K562 (cell line): ENCODE results near the gene SPATS2L. TPM values are rescaled to one million over a fixed set of nuclear protein-coding genes. Genes with fewer than 3 reads are reported as not detected.

ENCODE experiments used
- ATF3 ChIP-seq, 2 experiments: fragments of 450-650 bp in 1 of 2; sonication (generic) in 1 of 2; formaldehyde crosslinking in 1 of 2; IDR thresholded peaks in 1 of 2; conservative IDR thresholded peaks in 1 of 2; 2 replicates each; pipeline versions ENCODE4 v1.6.1 to v1.8.1; 2016 to 2023; ENCODE audit warnings: mild to moderate bottlenecking in 2 of 2, moderate library complexity in 2 of 2, inconsistent platforms in 1 of 2, missing genetic modification reagents in 1 of 2
- ATF4 ChIP-seq: fragments of 450-650 bp; formaldehyde crosslinking; IDR thresholded peaks from 2 replicates; pipeline ENCODE4 v1.4.0; 2022; ENCODE audit warnings: mild to moderate bottlenecking, moderate library complexity
- BRF2 ChIP-seq: IDR thresholded peaks from 3 replicates; pipeline ENCODE4 v1.6.1; 2011; ENCODE audit warnings: borderline replicate concordance, mild to moderate bottlenecking; ENCODE audit not compliant: insufficient read length, insufficient read depth
- CEBPG ChIP-seq, 3 experiments: fragments of 200-800 bp in 1 of 3; sonication (Bioruptor generic) in 1 of 3; sonication (generic) in 1 of 3; formaldehyde crosslinking in 1 of 3; IDR thresholded peaks in 2 of 3; conservative IDR thresholded peaks in 1 of 3; 2 replicates each; pipeline versions ENCODE4 v1.6.1 to v1.8.0; 2016 to 2022; ENCODE audit warnings: missing compliant biosample characterization in 2 of 3, missing genetic modification characterization in 2 of 3, mild to moderate bottlenecking in 1 of 3, missing genetic modification reagents in 1 of 3
- GABPA ChIP-seq: fragments of 200-800 bp; sonication (Bioruptor generic); conservative IDR thresholded peaks from 2 replicates; pipeline ENCODE4 v1.6.1; 2016; ENCODE audit warnings: low read depth, missing genetic modification characterization, missing compliant biosample characterization
- GATAD2B ChIP-seq: fragments of 450-650 bp; IDR thresholded peaks from 2 replicates; pipeline ENCODE4 v1.6.1; 2017; ENCODE audit warnings: mild to moderate bottlenecking, borderline replicate concordance
- GTF2B ChIP-seq: IDR thresholded peaks from 2 replicates; pipeline ENCODE4 v1.6.1; 2011; ENCODE audit not compliant: insufficient read length; ENCODE audit errors: extremely low read depth
- HEY1 ChIP-seq: fragments of 250-450 bp; sonication (Bioruptor Pico); IDR thresholded peaks from 2 replicates; pipeline ENCODE4 v1.5.0; 2020; ENCODE audit warnings: mild to moderate bottlenecking, moderate library complexity, borderline replicate concordance
- JUND ChIP-seq, 2 experiments: IDR thresholded peaks; 2 replicates in 1 of 2; 3 replicates in 1 of 2; pipeline ENCODE4 v1.6.1; 2011; ENCODE audit warnings: borderline replicate concordance in 2 of 2, low read depth in 2 of 2, low read length in 2 of 2, improper control_type of control experiment in 1 of 2, missing biosample characterization in 1 of 2, missing genetic modification characterization in 1 of 2, missing genetic modification reagents in 1 of 2
- KDM1A ChIP-seq, 2 experiments: fragments of 450-650 bp; IDR thresholded peaks; 2 replicates each; pipeline ENCODE4 v1.6.1; 2016; ENCODE audit warnings: mild to moderate bottlenecking in 2 of 2
- LEF1 ChIP-seq: fragments of 450-650 bp; IDR thresholded peaks from 2 replicates; pipeline ENCODE4 v1.6.1; 2016; ENCODE audit warnings: mild to moderate bottlenecking
- MAFF ChIP-seq: IDR thresholded peaks from 2 replicates; pipeline ENCODE4 v1.6.1; 2012; ENCODE audit warnings: low read length, improper control_type of control experiment
- NKRF ChIP-seq: fragments of 450-650 bp; IDR thresholded peaks from 2 replicates; pipeline ENCODE4 v1.6.1; 2016; ENCODE audit warnings: borderline replicate concordance
- NR2C1 ChIP-seq, 2 experiments: fragments of 450-650 bp; IDR thresholded peaks; 2 replicates each; pipeline ENCODE4 v1.6.1; 2017; ENCODE audit warnings: mild to moderate bottlenecking in 2 of 2, antibody characterized with exemption in 1 of 2, inconsistent platforms in 1 of 2, missing compliant biosample characterization in 1 of 2, missing genetic modification characterization in 1 of 2
- RCOR1 ChIP-seq, 2 experiments: IDR thresholded peaks; 2 replicates each; pipeline ENCODE4 v1.6.1; 2012; ENCODE audit warnings: low read depth in 2 of 2, low read length in 2 of 2, borderline replicate concordance in 1 of 2, improper control_type of control experiment in 1 of 2
- RFX1 ChIP-seq: fragments of 450-650 bp; IDR thresholded peaks from 2 replicates; pipeline ENCODE4 v1.6.1; 2016; ENCODE audit warnings: mild to moderate bottlenecking, moderate library complexity
- SLC30A9 ChIP-seq: fragments of 250-450 bp; sonication (Bioruptor Pico); IDR thresholded peaks from 2 replicates; pipeline ENCODE4 v1.8.0; 2022; ENCODE audit warnings: mild to moderate bottlenecking, moderate library complexity
- SMARCE1 ChIP-seq: fragments of 450-650 bp; IDR thresholded peaks from 2 replicates; pipeline ENCODE4 v1.7.1; 2016; ENCODE audit warnings: mild to moderate bottlenecking
- SOX6 ChIP-seq: fragments of 450-650 bp; IDR thresholded peaks from 2 replicates; pipeline ENCODE4 v1.6.1; 2014; ENCODE audit warnings: mild to moderate bottlenecking
- THRAP3 ChIP-seq: fragments of 450-650 bp; IDR thresholded peaks from 2 replicates; pipeline ENCODE4 v1.6.1; 2016; ENCODE audit warnings: mild to moderate bottlenecking, inconsistent platforms, borderline replicate concordance
- YBX1 ChIP-seq: fragments of 450-650 bp; IDR thresholded peaks from 2 replicates; pipeline ENCODE4 v1.7.1; 2016; ENCODE audit warnings: mild to moderate bottlenecking
- ZNF644 ChIP-seq: fragments of 200-800 bp; sonication (Bioruptor generic); IDR thresholded peaks from 2 replicates; pipeline ENCODE4 v1.6.1; 2016; ENCODE audit warnings: low read depth, missing genetic modification characterization, missing compliant biosample characterization
- polyA plus RNA-seq, 8 experiments: library from polyadenylated mRNA; depleted of rRNA in 4 of 8; stranded (reverse) in 5 of 8; unstranded in 3 of 8; fragments of >200 nt; fragmentation: Nextera tagmentation in 2 of 8; fragmentation: Illumina TruSeq in 1 of 8; extraction: Ambion mirVana in 2 of 8; extraction: Trizol in 1 of 8; gene quantifications; 2 replicates each; pipeline versions ENCODE4 v1.2.1 to v1.2.3, GENCODE V29; 2011 to 2014; ENCODE audit warnings: inconsistent platforms in 1 of 8, missing spikeins in 1 of 8
- total RNA-seq, 7 experiments: library from RNA; depleted of rRNA in 6 of 7; stranded (reverse); fragments of >200 nt in 6 of 7; fragmentation: Illumina TruSeq in 2 of 7; extraction: Trizol in 2 of 7; gene quantifications; 2 replicates each; pipeline versions ENCODE4 v1.2.1 to v1.2.3, GENCODE V29; 2011 to 2021; ENCODE audit warnings: low replicate concordance in 1 of 7

Gene SPATS2L
- total and polyA plus RNA-seq, 9 of the 15 experiments (the other 6 are each of a cell fraction or from before 2014, with no cell fraction given) = 11.3 to 41.5 (median 24.9) TPM

GRCh38 chr2:200367155-200367554 lies 60.7 kb downstream of the SPATS2L start (continued):
- no peak for TF ChIP-seq BRF2
- TF ChIP-seq MAFF = peak; percentile 90
- peak; percentile 61 for TF ChIP-seq ATF3 (IDR thresholded peaks at IDR 0.05)
- TF ChIP-seq ATF3 (CRISPR knock-in tag; conservative IDR thresholded peaks at IDR 0.05) = no peak
- peak; percentile 47; the same call in 1 of the 2 replicates for TF ChIP-seq LEF1
- TF ChIP-seq SLC30A9 = no peak
- no peak for TF ChIP-seq GTF2B
- TF ChIP-seq ATF4 = no peak
- TF ChIP-seq KDM1A (IDR thresholded peaks at IDR 0.05) = peak; percentile 30 to 46; a peak in 2 of 4 replicates
- peak in 1 of 2 experiments; percentile 63; a peak in 1 of 4 replicates for TF ChIP-seq RCOR1 (IDR thresholded peaks at IDR 0.05; ENCODE audit: borderline replicate concordance in 1 of 2, low read depth in 2 of 2, low read length in 2 of 2)
- no peak for TF ChIP-seq NKRF
- no peak for TF ChIP-seq YBX1
- 0 out of 2 replicates have a peak, but pooled peaks have one; percentile 6 for TF ChIP-seq RFX1
- TF ChIP-seq THRAP3 = no peak
- TF ChIP-seq ZNF644 (tag) = no peak
- TF ChIP-seq GABPA (tag) = peak; percentile 46
- TF ChIP-seq GATAD2B = no peak
- peak; percentile 37; the same call in 1 of the 2 replicates for TF ChIP-seq CEBPG (CRISPR knock-in tag; IDR thresholded peaks at IDR 0.05)
- TF ChIP-seq CEBPG (tag; conservative IDR thresholded peaks at IDR 0.05 in 1 of 2, IDR thresholded peaks at IDR 0.05 in 1 of 2) = peak; percentile 46 to 67; a peak in 3 of 4 replicates
- peak; percentile 80 for TF ChIP-seq JUND (IDR thresholded peaks at IDR 0.05; ENCODE audit: borderline replicate concordance, low read depth, low read length)
- TF ChIP-seq JUND (tag; IDR thresholded peaks at IDR 0.05; ENCODE audit: borderline replicate concordance, low read depth, low read length) = peak; percentile 52; the same call in 1 of the 3 replicates
- TF ChIP-seq SMARCE1 = no peak
- no peak for TF ChIP-seq HEY1 (CRISPR knock-in tag)
- TF ChIP-seq SOX6 = peak; percentile 25; the same call in 1 of the 2 replicates
- peak; percentile 84 for TF ChIP-seq NR2C1 (IDR thresholded peaks at IDR 0.05)
- peak; percentile 92 for TF ChIP-seq NR2C1 (tag; IDR thresholded peaks at IDR 0.05)
